Caco-2 (cell line): ENCODE data around the gene SIK2. TPM values are rescaled to one million over a fixed set of nuclear protein-coding genes. Genes with fewer than 3 reads are reported as not detected.

Source experiments
- BruUV-seq: library from RNA; stranded (reverse); fragments of 400-500 nt; replicated peaks from 2 replicates; lab custom pipeline; 2021; lab: Mats Ljungman, UMichigan
- CTCF ChIA-PET: fragments of 300-600 bp; sonication (Branson Sonifier 250); formaldehyde crosslinking; loops from one replicate; lab custom pipeline; 2022; ENCODE audit warnings: antibody characterized with exemption; lab: Charles Lee
- POLR2A ChIA-PET: fragments of 300-600 bp; sonication (Branson Sonifier 250); formaldehyde crosslinking; loops from one replicate; lab custom pipeline; 2022; ENCODE audit warnings: antibody characterized with exemption; lab: Charles Lee
- DNase-seq, 2 experiments: peaks; one replicate each; pipeline versions ENCODE4 v3.0.0 to v3.0.0-alpha.2; 2020 to 2022
- H3K27me3 ChIP-seq: replicated peaks from 2 replicates; pipeline ENCODE4 v1.6.0; 2011; ENCODE audit warnings: low read length; ENCODE audit not compliant: control insufficient read depth, insufficient read depth
- H3K36me3 ChIP-seq: 2 replicates; pipeline ENCODE4 v1.5.1; 2011; ENCODE audit warnings: low read length; ENCODE audit not compliant: control insufficient read depth, insufficient read depth
- H3K4me1 ChIP-seq: fragments of 250-450 bp; sonication (Bioruptor Pico); 2 replicates; pipeline ENCODE4 v1.5.1; 2020; ENCODE audit warnings: mild to moderate bottlenecking
- H3K4me3 ChIP-seq: 2 replicates; pipeline ENCODE4 v1.5.1; 2011; ENCODE audit warnings: low read depth, mild to moderate bottlenecking, control low read depth, low read length
- H3K9me3 ChIP-seq: fragments of 250-450 bp; sonication (Bioruptor Pico); 2 replicates; pipeline ENCODE4 v1.5.1; 2020; ENCODE audit warnings: mild to moderate bottlenecking, moderate library complexity
- H3K27ac Mint-ChIP-seq: one replicate; pipeline ENCODE4 v1.8.0; 2022; ENCODE audit warnings: mixed read lengths; ENCODE audit not compliant: unreplicated experiment
- H3K27me3 Mint-ChIP-seq: one replicate; pipeline ENCODE4 v1.8.0; 2022; ENCODE audit warnings: mixed read lengths; ENCODE audit not compliant: insufficient read depth, unreplicated experiment
- H3K36me3 Mint-ChIP-seq: one replicate; pipeline ENCODE4 v1.8.0; 2022; ENCODE audit warnings: mild to moderate bottlenecking, mixed read lengths; ENCODE audit not compliant: insufficient read depth, unreplicated experiment
- H3K4me1 Mint-ChIP-seq: one replicate; pipeline ENCODE4 v1.8.0; 2022; ENCODE audit warnings: low read depth, mixed read lengths; ENCODE audit not compliant: unreplicated experiment
- H3K4me3 Mint-ChIP-seq: one replicate; pipeline ENCODE4 v1.8.0; 2022; ENCODE audit warnings: mild to moderate bottlenecking, moderate library complexity, mixed read lengths; ENCODE audit not compliant: unreplicated experiment
- H3K9me3 Mint-ChIP-seq: one replicate; pipeline ENCODE4 v1.8.0; 2022; ENCODE audit warnings: mixed read lengths; ENCODE audit not compliant: unreplicated experiment
- intact Hi-C: fragments of 100-400 bp; cut with micrococcal nuclease; formaldehyde crosslinking; loops from one replicate; pipeline ENCODE4 v1.10.0; 2022; ENCODE audit not compliant: unreplicated experiment
- total RNA-seq: library from RNA; stranded (reverse); gene quantifications from 2 replicates; pipeline ENCODE4 v1.2.3, GENCODE V29; 2022
- TF ChIP-seq, protein P1 (sequence below), 2 experiments: fragments of 200-600 bp in 1 of 2; IDR thresholded peaks; 1 replicate in 1 of 2; 2 replicates in 1 of 2; pipeline versions ENCODE4 v1.5.1 to v1.8.0; 2011 to 2022; ENCODE audit warnings: antibody characterized with exemption in 1 of 2, control low read depth in 1 of 2, inconsistent platforms in 1 of 2, low read depth in 1 of 2, low read length in 1 of 2, mild to moderate bottlenecking in 1 of 2, moderate library complexity in 1 of 2; ENCODE audit not compliant: insufficient read depth in 1 of 2, severe bottlenecking in 1 of 2, unreplicated experiment in 1 of 2

Gene SIK2
- total RNA-seq, 1 experiment from 2014 or later, result 40.2 TPM

DNA sequence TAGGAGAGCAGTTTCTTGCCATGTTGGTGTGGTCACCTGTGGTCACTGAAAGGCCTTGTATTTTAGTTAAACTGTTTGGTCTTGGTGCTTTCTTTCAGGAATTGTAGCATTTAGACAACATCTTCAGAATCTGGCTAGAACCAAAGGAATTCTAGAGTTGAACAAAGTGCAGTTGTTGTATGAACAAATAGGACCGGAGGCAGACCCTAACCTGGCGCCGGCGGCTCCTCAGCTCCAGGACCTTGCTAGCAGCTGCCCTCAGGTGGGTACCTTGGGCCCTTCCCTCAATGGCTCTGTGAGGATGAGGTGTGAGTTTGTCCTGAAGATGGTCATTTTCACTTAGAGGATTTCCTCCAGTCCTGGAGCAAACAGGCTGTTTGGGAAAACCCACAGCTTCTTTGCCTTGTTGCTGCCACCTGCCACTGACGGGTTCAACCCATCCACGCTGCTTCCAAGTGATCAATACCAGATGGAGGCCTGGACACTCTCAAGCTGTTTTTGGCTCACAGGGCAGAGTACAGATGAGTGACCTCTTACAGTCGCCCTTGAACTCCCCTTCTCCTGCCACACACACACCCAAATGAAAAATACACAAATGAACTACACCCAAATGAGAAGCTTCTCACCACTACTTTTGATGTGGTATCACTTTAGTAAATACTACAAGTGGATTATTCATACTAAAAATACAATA is 118.7 kb downstream of the SIK2 start:
- Histone ChIP-seq H3K36me3 (peaks cover 12% of the 10 kb centered on the region), H3K4me1 (peaks cover 5% of the 10 kb centered on the region; the same call in 1 of the 2 replicates), H3K4me3 (no peak overlapping the region), H3K9me3 (no peaks in the 10 kb centered on the region), H3K27me3 (no peaks in the 10 kb centered on the region)
- peaks cover 15% of the 10 kb centered on the region for H3K4me1 Mint-ChIP-seq
- no peak overlapping the region for H3K4me3 Mint-ChIP-seq
- TF ChIP-seq, protein P1, sequence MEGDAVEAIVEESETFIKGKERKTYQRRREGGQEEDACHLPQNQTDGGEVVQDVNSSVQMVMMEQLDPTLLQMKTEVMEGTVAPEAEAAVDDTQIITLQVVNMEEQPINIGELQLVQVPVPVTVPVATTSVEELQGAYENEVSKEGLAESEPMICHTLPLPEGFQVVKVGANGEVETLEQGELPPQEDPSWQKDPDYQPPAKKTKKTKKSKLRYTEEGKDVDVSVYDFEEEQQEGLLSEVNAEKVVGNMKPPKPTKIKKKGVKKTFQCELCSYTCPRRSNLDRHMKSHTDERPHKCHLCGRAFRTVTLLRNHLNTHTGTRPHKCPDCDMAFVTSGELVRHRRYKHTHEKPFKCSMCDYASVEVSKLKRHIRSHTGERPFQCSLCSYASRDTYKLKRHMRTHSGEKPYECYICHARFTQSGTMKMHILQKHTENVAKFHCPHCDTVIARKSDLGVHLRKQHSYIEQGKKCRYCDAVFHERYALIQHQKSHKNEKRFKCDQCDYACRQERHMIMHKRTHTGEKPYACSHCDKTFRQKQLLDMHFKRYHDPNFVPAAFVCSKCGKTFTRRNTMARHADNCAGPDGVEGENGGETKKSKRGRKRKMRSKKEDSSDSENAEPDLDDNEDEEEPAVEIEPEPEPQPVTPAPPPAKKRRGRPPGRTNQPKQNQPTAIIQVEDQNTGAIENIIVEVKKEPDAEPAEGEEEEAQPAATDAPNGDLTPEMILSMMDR (IDR thresholded peaks at IDR 0.05; ENCODE audit: insufficient read depth in 1 of 2, low read depth in 1 of 2, low read length in 1 of 2, severe bottlenecking in 1 of 2, unreplicated experiment in 1 of 2), result no peak
- no peaks in the 10 kb centered on the region for H3K27me3 Mint-ChIP-seq
- peaks cover 94% of the 10 kb centered on the region for H3K36me3 Mint-ChIP-seq
- H3K27ac Mint-ChIP-seq, result no peak overlapping the region
- ChIA-PET POLR2A (no interaction called here), CTCF (interaction anchor here (1.3 kb wide), 1 partner anchor 116 kb away, joined by 3 read pairs; no protein-coding TSS in a partner anchor)
- intact Hi-C loops, result no loop called here
- DNase-seq, result no peak
- no TSS peak for BruUV-seq
- no peaks in the 10 kb centered on the region for H3K9me3 Mint-ChIP-seq

DNA sequence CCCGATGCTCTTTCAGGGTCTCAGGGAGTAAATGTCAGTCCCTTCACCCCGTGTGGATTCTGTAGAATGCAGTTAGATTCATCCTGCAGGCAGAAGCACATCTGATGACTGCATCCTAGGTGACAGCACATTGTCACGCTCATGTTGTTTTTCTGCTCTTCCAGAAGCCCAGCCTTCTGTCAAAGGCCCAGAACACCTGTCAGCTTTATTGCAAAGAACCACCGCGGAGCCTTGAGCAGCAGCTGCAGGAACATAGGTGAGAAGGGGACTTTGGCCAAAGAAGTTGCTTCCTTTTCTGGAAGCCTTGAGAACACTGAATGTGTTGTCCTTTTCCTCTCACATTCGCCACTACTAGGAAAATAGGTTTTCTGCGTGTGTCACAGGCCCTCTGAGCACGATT is 120.3 kb downstream of the SIK2 start:
- DNase-seq, result no peak
- Histone ChIP-seq H3K4me1 (peaks cover 5% of the 10 kb centered on the region; the same call in 1 of the 2 replicates), H3K27me3 (no peaks in the 10 kb centered on the region), H3K9me3 (no peaks in the 10 kb centered on the region), H3K36me3 (peaks cover 13% of the 10 kb centered on the region), H3K4me3 (no peak overlapping the region)
- CTCF ChIA-PET, result no interaction called here
- TF ChIP-seq, protein P1 (IDR thresholded peaks at IDR 0.05; ENCODE audit: insufficient read depth in 1 of 2, low read depth in 1 of 2, low read length in 1 of 2, severe bottlenecking in 1 of 2, unreplicated experiment in 1 of 2), result no peak
- BruUV-seq, result no TSS peak
- Mint-ChIP-seq H3K36me3 (peaks cover 92% of the 10 kb centered on the region), H3K4me1 (peaks cover 11% of the 10 kb centered on the region), H3K4me3 (no peak overlapping the region), H3K9me3 (no peaks in the 10 kb centered on the region), H3K27me3 (no peaks in the 10 kb centered on the region), H3K27ac (no peak overlapping the region)
- POLR2A ChIA-PET, result no interaction called here
- intact Hi-C loops, result no loop called here

DNA sequence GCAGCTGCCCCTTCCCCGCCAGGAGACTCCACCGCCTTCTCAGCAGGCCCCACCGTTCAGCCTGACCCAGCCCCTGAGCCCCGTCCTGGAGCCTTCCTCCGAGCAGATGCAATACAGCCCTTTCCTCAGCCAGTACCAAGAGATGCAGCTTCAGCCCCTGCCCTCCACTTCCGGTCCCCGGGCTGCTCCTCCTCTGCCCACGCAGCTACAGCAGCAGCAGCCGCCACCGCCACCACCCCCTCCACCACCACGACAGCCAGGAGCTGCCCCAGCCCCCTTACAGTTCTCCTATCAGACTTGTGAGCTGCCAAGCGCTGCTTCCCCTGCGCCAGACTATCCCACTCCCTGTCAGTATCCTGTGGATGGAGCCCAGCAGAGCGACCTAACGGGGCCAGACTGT is 121.3 kb downstream of the SIK2 start:
- CTCF ChIA-PET, result interaction anchor here (0.7 kb wide), 1 partner anchor 119 kb away, joined by 4 read pairs; no protein-coding TSS in a partner anchor
- no peaks in the 10 kb centered on the region for H3K9me3 ChIP-seq
- peaks cover 13% of the 10 kb centered on the region for H3K36me3 ChIP-seq
- Mint-ChIP-seq H3K27ac (no peak overlapping the region), H3K4me3 (no peak overlapping the region), H3K27me3 (no peaks in the 10 kb centered on the region), H3K9me3 (no peaks in the 10 kb centered on the region), H3K4me1 (peaks cover under 1% of the 10 kb centered on the region), H3K36me3 (peaks cover 93% of the 10 kb centered on the region)
- no peaks in the 10 kb centered on the region for H3K4me1 ChIP-seq
- no TSS peak for BruUV-seq
- no peak overlapping the region for H3K4me3 ChIP-seq
- no peaks in the 10 kb centered on the region for H3K27me3 ChIP-seq
- TF ChIP-seq, protein P1 (IDR thresholded peaks at IDR 0.05; ENCODE audit: insufficient read depth in 1 of 2, low read depth in 1 of 2, low read length in 1 of 2, severe bottlenecking in 1 of 2, unreplicated experiment in 1 of 2), result no peak
- POLR2A ChIA-PET, result no interaction called here
- intact Hi-C loops, result no loop called here
- DNase-seq, result no peak
